ENCODE results near the gene LRRC31. TPM values are rescaled to one million over a fixed set of nuclear protein-coding genes. Genes with fewer than 3 reads are reported as not detected.

LRRC31 gene
- total RNA-seq, 4 donors from 2014 or later: not detected

DNA sequence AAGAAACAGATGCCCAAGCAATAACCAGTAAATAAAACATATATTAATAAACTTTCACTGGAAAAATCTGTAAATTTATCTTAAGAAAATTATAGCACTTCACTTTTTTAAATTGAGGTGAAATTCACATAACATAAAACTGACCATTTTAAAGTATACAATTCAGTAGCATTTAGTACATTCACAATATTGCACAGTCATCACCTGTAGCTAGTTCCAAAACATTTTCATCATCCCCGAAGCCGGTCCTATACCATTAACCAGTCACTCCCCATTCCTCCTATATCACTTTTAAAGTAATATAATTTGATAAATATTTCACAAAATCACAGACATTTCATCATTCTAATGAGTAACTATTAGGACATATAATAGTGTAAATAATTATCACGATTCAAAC, 65.1 kb downstream of the LRRC31 start:
- 92% methylated on average over 3 of the region's 3 CpGs for WGBS
- H3K27me3 ChIP-seq: no peaks in the 10 kb centered on the region
- DNase-seq (ENCODE audit: extremely low spot score): no peak
- peaks cover 0 to 35% (median 2%) of the 10 kb centered on the region in 4 donors for H3K36me3 ChIP-seq
- no peaks in the 10 kb centered on the region for H3K9me3 ChIP-seq
- H3K4me3 ChIP-seq: no peak overlapping the region
- intact Hi-C loops (cut with DNase I): no loop called here
- TF ChIP-seq POLR2AphosphoS5 (IDR thresholded peaks at IDR 0.05): no peak
- no peak for TF ChIP-seq POLR2A (IDR thresholded peaks at IDR 0.05; ENCODE audit: low read depth)
- TF ChIP-seq EP300 (IDR thresholded peaks at IDR 0.05): no peak
- TF ChIP-seq, protein P1, sequence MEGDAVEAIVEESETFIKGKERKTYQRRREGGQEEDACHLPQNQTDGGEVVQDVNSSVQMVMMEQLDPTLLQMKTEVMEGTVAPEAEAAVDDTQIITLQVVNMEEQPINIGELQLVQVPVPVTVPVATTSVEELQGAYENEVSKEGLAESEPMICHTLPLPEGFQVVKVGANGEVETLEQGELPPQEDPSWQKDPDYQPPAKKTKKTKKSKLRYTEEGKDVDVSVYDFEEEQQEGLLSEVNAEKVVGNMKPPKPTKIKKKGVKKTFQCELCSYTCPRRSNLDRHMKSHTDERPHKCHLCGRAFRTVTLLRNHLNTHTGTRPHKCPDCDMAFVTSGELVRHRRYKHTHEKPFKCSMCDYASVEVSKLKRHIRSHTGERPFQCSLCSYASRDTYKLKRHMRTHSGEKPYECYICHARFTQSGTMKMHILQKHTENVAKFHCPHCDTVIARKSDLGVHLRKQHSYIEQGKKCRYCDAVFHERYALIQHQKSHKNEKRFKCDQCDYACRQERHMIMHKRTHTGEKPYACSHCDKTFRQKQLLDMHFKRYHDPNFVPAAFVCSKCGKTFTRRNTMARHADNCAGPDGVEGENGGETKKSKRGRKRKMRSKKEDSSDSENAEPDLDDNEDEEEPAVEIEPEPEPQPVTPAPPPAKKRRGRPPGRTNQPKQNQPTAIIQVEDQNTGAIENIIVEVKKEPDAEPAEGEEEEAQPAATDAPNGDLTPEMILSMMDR (IDR thresholded peaks at IDR 0.05): no peak
- peaks cover 0 to 7% (median 0%) of the 10 kb centered on the region in 4 donors for H3K4me1 ChIP-seq
- H3K27ac ChIP-seq (replicated peaks in 1 of 4): no peak overlapping the region

DNA sequence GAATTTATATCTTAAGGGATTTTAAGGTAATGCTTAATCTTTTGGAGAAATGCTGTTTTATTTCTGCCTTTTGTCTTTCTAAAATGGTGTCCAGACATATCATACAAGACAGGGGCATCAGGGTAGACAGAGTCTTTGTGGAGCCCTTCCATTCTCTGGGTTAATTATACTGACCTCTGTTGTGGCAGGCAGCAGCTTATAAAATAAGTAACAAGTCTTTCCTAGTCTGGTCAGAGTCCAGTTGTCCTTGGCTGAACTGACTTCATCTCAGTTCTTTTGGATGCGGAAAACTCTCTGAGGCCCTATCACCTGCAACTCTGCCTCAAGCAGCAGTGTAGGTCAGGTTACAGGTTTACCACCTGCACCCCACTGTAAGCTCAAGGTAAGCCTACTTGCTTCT, 77.4 kb downstream of the LRRC31 start:
- 100% methylated on average over 1 of the region's 1 CpG for WGBS
- H3K36me3 ChIP-seq: peaks cover 5 to 48% (median 35%) of the 10 kb centered on the region in 4 donors
- intact Hi-C loops (cut with DNase I): no loop called here

DNA sequence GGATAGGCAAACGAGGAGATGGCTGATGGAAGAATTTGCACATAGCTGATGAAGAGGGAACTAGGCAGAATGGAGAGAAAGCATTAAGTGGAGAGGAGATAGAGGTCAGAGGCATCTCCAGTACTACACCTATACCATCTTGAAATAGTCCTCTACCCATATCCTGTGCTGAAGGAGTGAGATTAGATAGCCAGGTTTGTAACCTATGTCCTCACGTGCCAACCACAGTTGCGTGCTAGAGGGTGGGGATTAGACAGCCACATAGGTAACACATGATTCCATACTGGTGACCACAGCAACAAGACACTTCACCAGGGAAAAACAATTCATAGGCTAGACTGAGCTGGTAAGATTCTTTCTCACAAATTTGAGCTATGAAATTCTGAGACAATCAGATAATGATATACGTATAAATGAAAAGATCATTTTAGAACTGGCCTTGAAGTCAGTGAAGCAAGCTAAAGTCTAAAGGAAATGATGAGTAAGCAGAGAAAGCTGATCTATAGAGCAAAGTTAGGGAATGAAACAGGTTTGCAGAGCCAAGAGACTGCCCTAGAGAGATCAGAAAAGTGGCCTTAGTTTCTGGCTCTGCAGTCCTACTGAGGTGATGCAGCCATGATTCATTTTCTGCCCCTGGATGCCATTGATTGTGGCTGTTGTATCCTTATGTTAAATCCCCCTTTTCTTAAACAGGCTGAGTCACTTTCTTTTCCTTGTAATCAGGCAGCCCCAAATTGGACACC, 78.9 kb downstream of the LRRC31 start:
- H3K27ac ChIP-seq (replicated peaks in 1 of 4): no peak overlapping the region
- no peak for DNase-seq (ENCODE audit: extremely low spot score)
- peaks cover 20 to 63% (median 46%) of the 10 kb centered on the region in 4 donors for H3K36me3 ChIP-seq
- TF ChIP-seq EP300 (IDR thresholded peaks at IDR 0.05) (no peak), POLR2AphosphoS5 (IDR thresholded peaks at IDR 0.05) (no peak), POLR2A (IDR thresholded peaks at IDR 0.05; ENCODE audit: low read depth) (no peak)
- TF ChIP-seq, protein P1 (IDR thresholded peaks at IDR 0.05): no peak
- no peaks in the 10 kb centered on the region for H3K9me3 ChIP-seq
- intact Hi-C loops (cut with DNase I): no loop called here
- WGBS: 84% methylated on average over 4 of the region's 4 CpGs
- no peaks in the 10 kb centered on the region for H3K4me1 ChIP-seq
- no peaks in the 10 kb centered on the region for H3K27me3 ChIP-seq
- H3K4me3 ChIP-seq: no peak overlapping the region

More for the DNA sequence above, 77.4 kb downstream of the LRRC31 start:
- no peak overlapping the region for H3K27ac ChIP-seq (replicated peaks in 1 of 4)
- H3K4me3 ChIP-seq: no peak overlapping the region
- no peaks in the 10 kb centered on the region for H3K27me3 ChIP-seq
- DNase-seq (ENCODE audit: extremely low spot score): no peak
- TF ChIP-seq EP300 (IDR thresholded peaks at IDR 0.05) (no peak), POLR2A (IDR thresholded peaks at IDR 0.05; ENCODE audit: low read depth) (no peak), POLR2AphosphoS5 (IDR thresholded peaks at IDR 0.05) (no peak)
- TF ChIP-seq, protein P1 (IDR thresholded peaks at IDR 0.05): no peak
- H3K9me3 ChIP-seq: no peaks in the 10 kb centered on the region
- H3K4me1 ChIP-seq: no peaks in the 10 kb centered on the region

DNA sequence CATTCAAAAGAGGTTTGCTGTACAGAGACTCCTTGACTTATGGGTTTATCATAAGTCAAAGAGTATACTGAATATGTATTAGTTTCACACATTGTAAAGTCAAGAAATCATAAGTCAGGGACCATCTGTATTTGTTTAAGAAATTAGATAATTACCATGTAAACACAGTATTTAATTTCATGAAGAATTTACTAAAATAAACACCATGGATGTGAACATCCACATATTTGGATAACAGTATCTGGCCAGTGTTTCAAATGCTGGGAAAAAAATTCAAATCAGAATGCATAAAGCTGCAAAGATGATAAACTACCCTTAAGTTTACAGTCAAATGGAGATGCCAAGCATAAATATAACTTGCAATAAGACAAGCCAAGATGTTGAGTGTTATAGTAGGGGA, 79.5 kb downstream of the LRRC31 start:
- Histone ChIP-seq H3K4me3 (no peak overlapping the region), H3K27ac (replicated peaks in 1 of 4) (no peak overlapping the region), H3K9me3 (no peaks in the 10 kb centered on the region), H3K36me3 (peaks cover 26 to 70% (median 53%) of the 10 kb centered on the region in 4 donors), H3K4me1 (no peaks in the 10 kb centered on the region), H3K27me3 (no peaks in the 10 kb centered on the region)
- DNase-seq (ENCODE audit: extremely low spot score): no peak
- TF ChIP-seq POLR2A (IDR thresholded peaks at IDR 0.05; ENCODE audit: low read depth) (no peak), EP300 (IDR thresholded peaks at IDR 0.05) (no peak), POLR2AphosphoS5 (IDR thresholded peaks at IDR 0.05) (no peak)
- TF ChIP-seq, protein P1 (IDR thresholded peaks at IDR 0.05): no peak
- intact Hi-C loops (cut with DNase I): no loop called here

Other genes starting within 250 kb of the LRRC31 start
- gene MECOM, start 206.2 kb downstream of the LRRC31 start, total RNA-seq: 10 to 100 TPM; 11.7 to 19.1 (median 13.6) TPM
- gene TERC, start 104.9 kb downstream of the LRRC31 start, total RNA-seq: 10 to 100 TPM; 19.1 to 93.6 (median 63.7) TPM
- 1 to 10 TPM; 2.7 to 4.5 (median 4.3) TPM for gene ACTRT3, start 100.4 kb downstream of the LRRC31 start, total RNA-seq
- gene MYNN, start 96.5 kb downstream of the LRRC31 start, total RNA-seq: 10 to 100 TPM; 11.7 to 15.7 (median 14.7) TPM
- gene LRRIQ4, start 57.1 kb downstream of the LRRC31 start, total RNA-seq: under 1 TPM in 1 of 4 donors, not detected in 3; 0.23 TPM
- gene LRRC34, start 57.0 kb downstream of the LRRC31 start, total RNA-seq: 1 to 10 TPM; 2.0 to 2.9 (median 2.2) TPM
- gene SAMD7, start 41.6 kb upstream of the LRRC31 start, total RNA-seq: not detected
- 10 to 100 TPM; 65.6 to 71.8 (median 69.3) TPM for gene SEC62, start 96.9 kb upstream of the LRRC31 start, total RNA-seq
- gene GPR160, start 168.1 kb upstream of the LRRC31 start, total RNA-seq: 1 to 10 TPM; 1.2 to 2.9 (median 2.2) TPM

Data from esophagus muscularis mucosa (tissue), 4 donors.